ENCODE measurements around the gene ASAP2. TPM values are rescaled to one million over a fixed set of nuclear protein-coding genes. Genes with fewer than 3 reads are reported as not detected.

Gene ASAP2
- total RNA-seq, 3 donors from 2014 or later: 50.4 to 84.1 (median 50.5) TPM

DNA sequence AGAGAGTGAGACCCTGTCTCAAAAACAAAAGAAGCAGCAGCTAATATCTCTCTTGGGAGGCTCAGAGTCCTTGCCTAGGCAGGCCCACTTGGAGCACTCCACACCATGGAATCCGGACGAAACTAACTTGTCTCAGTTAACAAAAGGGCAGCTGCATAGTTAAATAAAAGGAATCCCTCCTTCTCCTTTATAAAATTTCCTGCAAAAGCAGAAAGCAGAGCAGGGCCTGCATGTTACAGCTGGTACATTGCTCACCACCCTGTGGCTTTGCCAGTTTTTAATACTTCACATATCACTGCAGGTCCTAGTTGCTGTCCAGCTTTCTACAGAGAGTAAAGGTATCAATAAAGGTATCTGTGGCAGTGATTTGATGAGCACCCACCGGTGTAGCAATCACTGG, 93.6 kb downstream of the ASAP2 start:
- intact Hi-C loops (cut with DNase I, micrococcal nuclease): no loop called here
- Histone ChIP-seq H3K9me3 (no peaks in the 10 kb centered on the region), H3K4me1 (ENCODE audit: low read depth) (no peaks in the 10 kb centered on the region), H3K4me3 (no peak overlapping the region), H3K36me3 (ENCODE audit: low read depth) (no peaks in the 10 kb centered on the region)
- DNase-seq (no peak), ATAC-seq (no peak)
- TF ChIP-seq, protein P1, sequence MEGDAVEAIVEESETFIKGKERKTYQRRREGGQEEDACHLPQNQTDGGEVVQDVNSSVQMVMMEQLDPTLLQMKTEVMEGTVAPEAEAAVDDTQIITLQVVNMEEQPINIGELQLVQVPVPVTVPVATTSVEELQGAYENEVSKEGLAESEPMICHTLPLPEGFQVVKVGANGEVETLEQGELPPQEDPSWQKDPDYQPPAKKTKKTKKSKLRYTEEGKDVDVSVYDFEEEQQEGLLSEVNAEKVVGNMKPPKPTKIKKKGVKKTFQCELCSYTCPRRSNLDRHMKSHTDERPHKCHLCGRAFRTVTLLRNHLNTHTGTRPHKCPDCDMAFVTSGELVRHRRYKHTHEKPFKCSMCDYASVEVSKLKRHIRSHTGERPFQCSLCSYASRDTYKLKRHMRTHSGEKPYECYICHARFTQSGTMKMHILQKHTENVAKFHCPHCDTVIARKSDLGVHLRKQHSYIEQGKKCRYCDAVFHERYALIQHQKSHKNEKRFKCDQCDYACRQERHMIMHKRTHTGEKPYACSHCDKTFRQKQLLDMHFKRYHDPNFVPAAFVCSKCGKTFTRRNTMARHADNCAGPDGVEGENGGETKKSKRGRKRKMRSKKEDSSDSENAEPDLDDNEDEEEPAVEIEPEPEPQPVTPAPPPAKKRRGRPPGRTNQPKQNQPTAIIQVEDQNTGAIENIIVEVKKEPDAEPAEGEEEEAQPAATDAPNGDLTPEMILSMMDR (IDR thresholded peaks at IDR 0.05): no peak

DNA sequence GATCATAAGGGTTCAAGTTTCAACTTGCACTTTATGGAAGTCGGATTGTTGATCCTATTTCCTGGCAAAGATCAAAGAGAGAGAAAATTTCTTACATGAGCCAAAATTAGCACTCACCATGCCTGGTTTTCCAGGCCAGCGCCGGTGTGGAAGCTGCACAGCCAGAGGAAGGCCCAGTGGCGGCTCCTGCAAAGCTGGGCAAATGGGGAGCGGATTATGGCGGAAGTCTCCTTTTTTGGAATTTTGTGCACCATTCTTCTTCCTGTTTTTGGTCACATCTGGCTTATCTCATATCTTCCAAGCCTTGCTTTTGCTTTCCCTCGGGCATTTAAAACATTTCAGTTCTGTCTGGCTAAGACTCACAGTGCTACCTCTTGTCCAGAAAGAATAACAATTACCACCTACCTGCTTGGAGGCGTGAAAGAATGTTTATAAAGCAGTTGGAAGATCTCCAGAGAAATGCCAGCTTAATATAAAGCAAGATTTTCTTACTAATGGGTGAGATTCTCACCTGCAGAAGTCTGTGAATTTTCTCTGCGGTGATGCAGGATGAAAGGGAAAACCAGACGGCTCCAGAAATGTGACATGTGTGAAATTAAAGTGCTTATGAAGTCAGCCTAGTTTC, 94.3 kb downstream of the ASAP2 start:
- TF ChIP-seq, protein P1 (IDR thresholded peaks at IDR 0.05): no peak
- DNase-seq (no peak), ATAC-seq (no peak)
- intact Hi-C loops (cut with DNase I, micrococcal nuclease): no loop called here
- H3K4me1 ChIP-seq (ENCODE audit: low read depth): no peaks in the 10 kb centered on the region
- no peaks in the 10 kb centered on the region for H3K36me3 ChIP-seq (ENCODE audit: low read depth)
- no peak overlapping the region for H3K4me3 ChIP-seq
- H3K9me3 ChIP-seq: no peaks in the 10 kb centered on the region

DNA sequence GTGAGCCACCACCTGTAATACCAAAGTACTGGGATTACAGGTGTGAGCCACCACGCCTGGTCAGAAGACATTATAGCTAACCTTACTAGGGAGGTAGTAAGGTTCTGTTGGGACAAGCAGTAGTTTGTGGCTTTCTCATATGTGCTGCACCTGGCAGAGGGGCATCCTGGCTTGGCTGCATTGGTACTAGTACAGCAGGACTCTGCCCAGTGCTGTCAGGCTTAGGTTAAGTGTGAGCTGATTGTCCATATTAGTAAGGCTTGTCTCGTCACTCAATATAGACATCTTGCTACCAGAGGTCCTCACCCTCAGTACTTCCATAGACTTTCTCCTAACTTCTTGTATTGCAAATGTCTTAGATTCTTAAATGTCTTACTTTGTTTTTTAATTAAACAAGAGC, 96.1 kb downstream of the ASAP2 start:
- intact Hi-C loops (cut with DNase I, micrococcal nuclease): no loop called here
- no peak for DNase-seq
- TF ChIP-seq, protein P1 (IDR thresholded peaks at IDR 0.05): no peak
- no peak overlapping the region for H3K4me3 ChIP-seq
- no peak for ATAC-seq
- H3K9me3 ChIP-seq: no peaks in the 10 kb centered on the region
- H3K4me1 ChIP-seq (ENCODE audit: low read depth): no peaks in the 10 kb centered on the region
- H3K36me3 ChIP-seq (ENCODE audit: low read depth): no peaks in the 10 kb centered on the region

DNA sequence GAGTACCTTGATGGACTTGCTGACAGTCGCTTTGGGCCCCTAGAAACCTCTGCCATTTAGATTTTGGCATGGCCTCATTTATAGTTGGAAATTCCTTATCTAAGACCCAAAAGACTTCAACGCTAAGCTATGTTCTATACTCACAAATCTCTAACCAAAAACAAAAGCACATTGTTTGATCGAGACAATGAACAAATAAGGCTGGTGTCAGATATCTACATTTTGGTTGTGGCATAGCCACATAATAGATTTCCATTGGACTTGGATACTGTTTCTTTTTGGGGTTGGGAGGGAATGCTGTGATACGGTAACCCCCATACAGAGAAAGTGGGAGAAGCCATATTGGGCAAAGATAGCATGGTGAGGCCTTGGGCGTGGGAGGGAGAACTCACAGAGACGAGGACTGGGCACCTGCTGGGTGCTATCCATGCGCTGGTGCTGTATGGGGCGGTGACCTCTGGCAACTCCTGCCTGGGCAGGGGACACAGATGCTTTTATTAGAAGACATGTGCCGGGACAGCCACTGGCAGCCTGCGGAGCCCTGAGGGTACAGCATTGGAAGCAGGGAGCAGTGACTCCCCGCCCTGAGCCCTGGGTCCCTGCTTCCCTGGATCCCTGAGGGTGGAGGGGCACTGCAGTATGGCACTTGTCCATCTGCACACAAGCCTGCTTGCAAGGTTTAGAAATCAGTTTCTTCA, 97.1 kb downstream of the ASAP2 start:
- DNase-seq (no peak), ATAC-seq (no peak)
- TF ChIP-seq, protein P1 (IDR thresholded peaks at IDR 0.05): no peak
- Histone ChIP-seq H3K9me3 (no peaks in the 10 kb centered on the region), H3K36me3 (ENCODE audit: low read depth) (no peaks in the 10 kb centered on the region), H3K4me1 (ENCODE audit: low read depth) (no peaks in the 10 kb centered on the region), H3K4me3 (no peak overlapping the region)
- intact Hi-C loops (cut with DNase I, micrococcal nuclease): no loop called here

DNA sequence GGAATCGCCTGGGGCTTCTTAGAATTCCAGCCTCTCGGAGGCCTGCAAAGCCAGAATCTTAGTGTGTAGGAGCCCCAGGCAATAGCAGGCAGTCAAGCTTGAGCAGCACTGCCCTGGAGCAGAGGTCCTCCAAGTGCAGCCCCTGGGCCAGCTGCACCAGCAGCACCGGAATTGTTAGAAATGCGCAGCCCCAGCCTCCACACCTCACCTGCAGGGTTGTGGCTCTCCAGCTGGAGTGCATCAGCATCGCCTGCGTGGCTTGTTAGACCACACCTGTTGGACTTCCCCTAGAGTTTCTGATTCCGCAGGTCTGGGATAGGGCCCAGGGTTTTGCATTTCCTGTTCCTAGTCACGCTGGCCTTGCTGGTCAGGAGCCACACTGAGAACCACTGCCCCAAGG, 100.3 kb downstream of the ASAP2 start:
- ATAC-seq: peak; percentile 28
- Histone ChIP-seq H3K36me3 (ENCODE audit: low read depth) (no peaks in the 10 kb centered on the region), H3K9me3 (no peaks in the 10 kb centered on the region), H3K4me1 (ENCODE audit: low read depth) (peaks cover 14% of the 10 kb centered on the region), H3K4me3 (no peak overlapping the region)
- DNase-seq: no peak
- intact Hi-C loops (cut with DNase I, micrococcal nuclease): no loop called here
- TF ChIP-seq, protein P1 (IDR thresholded peaks at IDR 0.05): no peak

All from mucosa of descending colon (tissue), 3 donors.